ENCODE data around the gene RASIP1. TPM values are rescaled to one million over a fixed set of nuclear protein-coding genes. Genes with fewer than 3 reads are reported as not detected.

Gene RASIP1
- total RNA-seq, 1 donor from 2014 or later: 2.1 TPM

GRCh38 chr19:48739404-48740163 lies 826 bp downstream of the RASIP1 start:
- TF ChIP-seq CTCF (IDR thresholded peaks at IDR 0.05; ENCODE audit: unreplicated experiment): no peak
- no peaks in the 10 kb centered on the region for H3K9me3 Mint-ChIP-seq
- H3K27ac Mint-ChIP-seq: no peak overlapping the region
- H3K36me3 Mint-ChIP-seq: no peaks in the 10 kb centered on the region
- DNase-seq (ENCODE audit: low spot score in 2 of 2, unreplicated experiment in 2 of 2): no peak
- peaks cover 17% of the 10 kb centered on the region for H3K27me3 Mint-ChIP-seq (ENCODE audit: low read depth)
- H3K4me1 Mint-ChIP-seq: peaks cover 18% of the 10 kb centered on the region
- peak overlapping the region; percentile 33 for H3K4me3 Mint-ChIP-seq

- Mint-ChIP-seq H3K27me3 (ENCODE audit: low read depth) (peaks cover 17% of the 10 kb centered on the region), H3K4me1 (peaks cover 18% of the 10 kb centered on the region), H3K27ac (peak overlapping the region; percentile 94), H3K4me3 (peak overlapping the region; percentile 64), H3K9me3 (no peaks in the 10 kb centered on the region), H3K36me3 (no peaks in the 10 kb centered on the region)
- peak; percentile 94 to 97 for DNase-seq (ENCODE audit: low spot score in 2 of 2, unreplicated experiment in 2 of 2)
- no peak for TF ChIP-seq CTCF (IDR thresholded peaks at IDR 0.05; ENCODE audit: unreplicated experiment)
These were observed 1.6 kb downstream of the RASIP1 start for GRCh38 chr19:48738557-48739403.

GRCh38 chr19:48737360-48737998 lies 2.9 kb downstream of the RASIP1 start:
- Mint-ChIP-seq H3K27ac (no peak overlapping the region), H3K4me3 (peak overlapping the region; percentile 10), H3K9me3 (no peaks in the 10 kb centered on the region), H3K36me3 (peaks cover 2% of the 10 kb centered on the region), H3K27me3 (ENCODE audit: low read depth) (peaks cover 17% of the 10 kb centered on the region), H3K4me1 (peaks cover 18% of the 10 kb centered on the region)
- no peak for DNase-seq (ENCODE audit: low spot score in 2 of 2, unreplicated experiment in 2 of 2)
- TF ChIP-seq CTCF (IDR thresholded peaks at IDR 0.05; ENCODE audit: unreplicated experiment): no peak

GRCh38 chr19:48735031-48735615 lies 5.3 kb downstream of the RASIP1 start:
- no peak for DNase-seq (ENCODE audit: low spot score in 2 of 2, unreplicated experiment in 2 of 2)
- peaks cover 10% of the 10 kb centered on the region for H3K27me3 Mint-ChIP-seq (ENCODE audit: low read depth)
- peaks cover 11% of the 10 kb centered on the region for H3K4me1 Mint-ChIP-seq
- H3K27ac Mint-ChIP-seq: no peak overlapping the region
- peaks cover 6% of the 10 kb centered on the region for H3K9me3 Mint-ChIP-seq
- H3K4me3 Mint-ChIP-seq: peak overlapping the region; percentile 77
- peaks cover 2% of the 10 kb centered on the region for H3K36me3 Mint-ChIP-seq
- no peak for TF ChIP-seq CTCF (IDR thresholded peaks at IDR 0.05; ENCODE audit: unreplicated experiment)

- Mint-ChIP-seq H3K27ac (no peak overlapping the region), H3K9me3 (peaks cover 6% of the 10 kb centered on the region), H3K4me3 (peak overlapping the region; percentile 77), H3K36me3 (peaks cover 2% of the 10 kb centered on the region), H3K4me1 (peaks cover 11% of the 10 kb centered on the region), H3K27me3 (ENCODE audit: low read depth) (peaks cover 5% of the 10 kb centered on the region)
- DNase-seq (ENCODE audit: low spot score in 2 of 2, unreplicated experiment in 2 of 2): no peak
- no peak for TF ChIP-seq CTCF (IDR thresholded peaks at IDR 0.05; ENCODE audit: unreplicated experiment)
These were observed 5.8 kb downstream of the RASIP1 start for GRCh38 chr19:48734625-48735024.
